Prostate gland (tissue), 2 donors: ENCODE results near the gene POU6F2.

ENCODE experiments used
- CTCF ChIP-seq, 4 experiments: fragments of 200-600 bp in 2 of 4; fragments of 450-650 bp in 2 of 4; sonication (generic) in 2 of 4; IDR thresholded peaks; 1 replicate in 3 of 4; 2 replicates in 1 of 4; pipeline ENCODE4 v1.5.1; 2016 to 2019; ENCODE audit warnings: antibody characterized with exemption in 4 of 4, mild to moderate bottlenecking in 2 of 4, moderate library complexity in 2 of 4
- POLR2AphosphoS5 ChIP-seq: sonication (generic); formaldehyde crosslinking; IDR thresholded peaks from one replicate; pipeline ENCODE4 v1.6.1; 2017; ENCODE audit warnings: antibody characterized with exemption

GRCh38 chr7:39084349-39084748, 106.6 kb downstream of the POU6F2 start:
- no peak for TF ChIP-seq POLR2AphosphoS5
- no peak for TF ChIP-seq CTCF (IDR thresholded peaks at IDR 0.05)
